HepG2 (cell line): ENCODE data around the gene IFNAR1. TPM values are rescaled to one million over a fixed set of nuclear protein-coding genes. Genes with fewer than 3 reads are reported as not detected.

Source experiments
- ATAC-seq: fragments of 200-7000 bp; cut with Tn5 transposase; 3 replicates; pipeline ENCODE4 v1.9.1; 2020; ENCODE audit warnings: mild to moderate bottlenecking, moderate library complexity
- BruUV-seq: library from RNA; stranded (reverse); fragments of 400-500 nt; replicated peaks from 2 replicates; lab custom pipeline; 2021; lab: Mats Ljungman, UMichigan
- CTCF ChIA-PET: fragments of 300-600 bp; formaldehyde crosslinking; extraction: SDS; loops from one replicate; lab custom pipeline; 2021; ENCODE audit warnings: low total read pairs, inconsistent platforms, low intra/inter-chr PET ratio; lab: Yijun Ruan, JAX
- POLR2A ChIA-PET: fragments of 350-600 bp; sonication (Branson Sonifier 250); formaldehyde crosslinking; loops from one replicate; lab custom pipeline; 2020; ENCODE audit warnings: antibody characterized with exemption, inconsistent platforms; lab: Yijun Ruan, JAX
- DNase-seq: peaks from one replicate; pipeline ENCODE4 v3.0.0-alpha.2; 2015; ENCODE audit warnings: low spot score
- FAIRE-seq: peaks from 3 replicates; lab custom pipeline; 2011; peaks lifted over from hg19 to GRCh38; lab: Jason Lieb, UNC
- H2AFZ ChIP-seq: one replicate; pipeline ENCODE4 v1.6.1; 2011; ENCODE audit warnings: low read length, inconsistent platforms
- H3K27ac ChIP-seq: fragments of 300-600 bp; 3 replicates; pipeline ENCODE4 v1.8.0; 2011; ENCODE audit warnings: mixed run types, mild to moderate bottlenecking, mixed read lengths, low read length, inconsistent platforms; ENCODE audit not compliant: insufficient read depth; ENCODE audit errors: extremely low read length
- H3K27me3 ChIP-seq, 2 experiments: fragments of 200-600 bp in 1 of 2; 2 replicates in 1 of 2; 3 replicates in 1 of 2; pipeline versions ENCODE4 v1.6.0 to v1.8.0; 2011; ENCODE audit warnings: low read length in 2 of 2, mild to moderate bottlenecking in 2 of 2, moderate library complexity in 2 of 2, inconsistent platforms in 1 of 2; ENCODE audit not compliant: insufficient read depth in 2 of 2, control insufficient read depth in 1 of 2
- H3K36me3 ChIP-seq, 2 experiments: fragments of 200-600 bp in 1 of 2; replicated peaks in 1 of 2; 2 replicates in 1 of 2; 3 replicates in 1 of 2; pipeline versions ENCODE4 v1.5.1 to v1.8.0; 2011; ENCODE audit warnings: low read length in 2 of 2, inconsistent platforms in 1 of 2; ENCODE audit not compliant: insufficient read depth in 2 of 2, control insufficient read depth in 1 of 2
- H3K4me1 ChIP-seq: 2 replicates; pipeline ENCODE4 v1.5.1; 2012; ENCODE audit warnings: low read length, inconsistent platforms; ENCODE audit not compliant: insufficient read depth
- H3K4me2 ChIP-seq: 2 replicates; pipeline ENCODE4 v1.6.0; 2011; ENCODE audit warnings: low read depth, low read length, inconsistent platforms
- H3K4me3 ChIP-seq, 3 experiments: fragments of 200-600 bp in 1 of 3; sonication (generic), shearing (Covaris generic) in 1 of 3; replicated peaks in 1 of 3; 2 replicates each; pipeline ENCODE4 v1.5.1; 2011 to 2016; ENCODE audit warnings: low read length in 3 of 3, inconsistent platforms in 2 of 3, low read depth in 2 of 3, mild to moderate bottlenecking in 2 of 3, control low read depth in 1 of 3, mixed read lengths in 1 of 3; ENCODE audit not compliant: insufficient read depth in 1 of 3
- H3K79me2 ChIP-seq: one replicate; pipeline ENCODE4 v1.6.1; 2011; ENCODE audit warnings: low read length, inconsistent platforms; ENCODE audit not compliant: insufficient read depth
- H3K9ac ChIP-seq: 2 replicates; pipeline ENCODE4 v1.6.0; 2011; ENCODE audit warnings: mild to moderate bottlenecking, low read depth, low read length, inconsistent platforms; ENCODE audit not compliant: insufficient read depth
- H3K9me3 ChIP-seq: 2 replicates; pipeline ENCODE4 v1.5.1; 2012; ENCODE audit warnings: mild to moderate bottlenecking, low read length
- H4K20me1 ChIP-seq: 2 replicates; pipeline ENCODE4 v1.6.0; 2011; ENCODE audit warnings: inconsistent platforms, mild to moderate bottlenecking, low read length, moderate library complexity; ENCODE audit not compliant: insufficient read depth
- JARID2 ChIP-seq: sonication (generic); formaldehyde crosslinking; IDR thresholded peaks from 2 replicates; pipeline ENCODE4 v1.8.1; 2023; ENCODE audit warnings: missing genetic modification reagents, inconsistent platforms; ENCODE audit not compliant: insufficient replicate concordance
- SMAD9 ChIP-seq: sonication (generic); formaldehyde crosslinking; IDR thresholded peaks from 2 replicates; pipeline ENCODE4 v1.5.1; 2020; ENCODE audit warnings: mild to moderate bottlenecking, missing genetic modification reagents
- ZBTB38 ChIP-seq: sonication (generic); formaldehyde crosslinking; IDR thresholded peaks from 2 replicates; pipeline ENCODE4 v1.5.1; 2020; ENCODE audit warnings: mild to moderate bottlenecking, missing genetic modification reagents
- WGBS: methylation state at CpG from one replicate; pipeline ENCODE4 v1.1.6; 2017; ENCODE audit warnings: low lambda C conversion rate; 5-methylcytosine and 5-hydroxymethylcytosine counted together
- in situ Hi-C: cut with HindIII; loops from 2 replicates; pipeline ENCODE4 v1.10.0; 2017; ENCODE audit warnings: low pct_unique_long_range_greater_than_20kb; ENCODE audit not compliant: extremely low pct_ligation_motif_present
- intact Hi-C: fragments of 100-400 bp; cut with micrococcal nuclease; formaldehyde crosslinking; loops from one replicate; pipeline ENCODE4 v1.10.0; 2022; ENCODE audit not compliant: unreplicated experiment
- polyA plus RNA-seq, 8 experiments: library from polyadenylated mRNA; depleted of rRNA in 3 of 8; stranded (reverse) in 7 of 8; unstranded in 1 of 8; fragments of >200 nt; fragmentation: Illumina TruSeq in 4 of 8; extraction: Trizol in 4 of 8; gene quantifications; 2 replicates each; pipeline versions ENCODE4 v1.2.1 to v1.2.3, GENCODE V29; 2011 to 2016; ENCODE audit warnings: low read depth in 4 of 8, missing spikeins in 1 of 8, mixed read lengths in 1 of 8; ENCODE audit not compliant: insufficient read depth in 1 of 8
- total RNA-seq, 5 experiments: library from RNA; depleted of rRNA; stranded (reverse); fragments of >200 nt; fragmentation: Illumina TruSeq; extraction: Trizol; gene quantifications; 2 replicates each; pipeline ENCODE4 v1.2.3, GENCODE V29; 2016; ENCODE audit warnings: low read depth in 1 of 5
- TF ChIP-seq, protein P1 (sequence below): IDR thresholded peaks from 2 replicates; pipeline ENCODE4 v1.6.1; 2012; ENCODE audit warnings: inconsistent platforms

Gene IFNAR1
- total and polyA plus RNA-seq, 2 of the 13 experiments (the other 11 are each of a cell fraction or from before 2014, with no cell fraction given), result 6.7 to 9.3 TPM

DNA sequence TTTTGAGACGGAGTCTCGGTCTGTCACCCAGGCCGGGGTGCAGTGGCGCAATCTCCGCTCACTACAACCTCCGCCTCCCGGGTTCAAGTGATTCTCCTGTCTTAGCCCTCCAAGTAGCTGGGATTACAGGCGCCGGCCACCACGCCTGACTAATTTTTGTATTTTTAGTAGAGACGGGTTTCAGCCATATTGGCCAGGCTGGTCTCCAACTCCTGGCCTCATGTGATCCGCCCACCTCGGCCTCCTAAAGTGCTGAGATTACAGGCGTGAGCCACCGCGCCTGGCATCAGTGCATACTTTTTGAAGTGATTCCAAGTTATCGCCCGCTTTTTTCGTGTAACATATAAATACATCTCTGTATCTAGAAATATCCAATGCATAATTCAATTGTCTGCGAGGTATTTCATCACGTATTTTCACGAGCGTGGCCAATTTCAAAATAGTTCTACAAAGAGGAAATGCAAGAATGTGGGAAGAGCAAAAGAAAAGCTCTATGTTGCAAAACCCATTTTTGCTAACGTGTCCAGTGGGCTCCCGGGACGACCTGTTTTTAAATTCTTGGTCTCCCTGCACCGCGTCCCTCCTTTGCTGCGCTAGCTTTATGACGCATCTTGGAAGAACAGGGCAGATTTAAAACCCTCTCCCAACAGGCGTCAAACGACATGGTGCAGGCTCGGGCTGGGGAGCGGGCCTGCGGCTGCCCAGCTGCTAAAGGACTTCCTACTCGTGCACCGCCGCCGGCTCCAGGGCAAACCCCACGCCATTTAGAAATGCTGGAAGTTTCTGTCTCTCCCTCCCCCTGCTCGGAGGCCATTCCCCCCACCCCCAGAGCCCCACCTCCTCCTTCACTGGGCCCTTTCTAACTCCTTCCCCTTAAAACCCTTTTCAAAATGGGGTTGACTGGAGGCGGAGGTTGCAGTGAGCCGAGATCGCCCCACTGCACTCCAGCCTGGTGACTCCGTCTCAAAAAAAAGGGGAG is 77.5 kb downstream of the IFNAR1 start:
- in situ Hi-C loops, result no loop called here
- Histone ChIP-seq H3K9me3 (no peaks in the 10 kb centered on the region), H3K36me3 (0 out of 5 replicates have a peak, but pooled peaks cover 0 to 3% of the 10 kb centered on the region in 2 experiments), H3K4me3 (peak overlapping the region; percentile 57 to 95 (median 85); a peak in 4 of 6 replicates), H3K9ac (no peak overlapping the region), H2AFZ (no peak overlapping the region), H3K27me3 (no peaks in the 10 kb centered on the region; a peak in 1 of 5 replicates), H3K4me2 (peak overlapping the region; percentile 51), H3K4me1 (peaks cover 51% of the 10 kb centered on the region), H3K27ac (no peak overlapping the region), H3K79me2 (peaks cover 34% of the 10 kb centered on the region), H4K20me1 (no peaks in the 10 kb centered on the region)
- intact Hi-C loops, result loop anchor here (5.0 kb wide), 1 partner anchor 40 kb away; no protein-coding TSS in a partner anchor
- BruUV-seq, result TSS peak; percentile 57
- DNase-seq (no peak), ATAC-seq (no peak), FAIRE-seq (no peak)
- ChIA-PET POLR2A (interaction anchor here (1.5 to 1.8 kb wide), 2 partner anchors 11 to 17 kb away, joined by 3 to 12 read pairs; no protein-coding TSS in a partner anchor), CTCF (no interaction called here)
- TF ChIP-seq JARID2 (CRISPR knock-in tag), result no peak
- TF ChIP-seq, protein P1, sequence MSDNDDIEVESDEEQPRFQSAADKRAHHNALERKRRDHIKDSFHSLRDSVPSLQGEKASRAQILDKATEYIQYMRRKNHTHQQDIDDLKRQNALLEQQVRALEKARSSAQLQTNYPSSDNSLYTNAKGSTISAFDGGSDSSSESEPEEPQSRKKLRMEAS, result 0 out of 2 replicates have a peak, but pooled peaks have one; percentile 21
- TF ChIP-seq ZBTB38, result peak; percentile 88
- no peak for TF ChIP-seq SMAD9
- 74% methylated on average over 45 of the region's 45 CpGs for WGBS
